SK-N-SH (cell line): Measurements from ENCODE around the gene ACER2. TPM values are rescaled to one million over a fixed set of nuclear protein-coding genes. Genes with fewer than 3 reads are reported as not detected.

ENCODE experiments used
- CTCF ChIA-PET: fragments of 300-600, 350-600 bp; formaldehyde crosslinking; extraction: SDS; loops from one replicate; lab custom pipeline; 2021; lab: Yijun Ruan, JAX
- POLR2A ChIA-PET: fragments of 350-600 bp; sonication (Branson Sonifier 250); formaldehyde crosslinking; extraction: SDS; loops from one replicate; lab custom pipeline; 2020; ENCODE audit warnings: antibody characterized with exemption, inconsistent platforms; lab: Yijun Ruan, JAX
- DNase-seq: peaks from one replicate; pipeline ENCODE4 v3.0.0; 2012
- H2AFZ ChIP-seq: fragments of 200-600 bp; sonication (generic); 2 replicates; pipeline ENCODE4 v1.8.1; 2016; ENCODE audit warnings: antibody characterized with exemption, mild to moderate bottlenecking, low read depth
- H3F3A ChIP-seq: fragments of 200-600 bp; sonication (generic); replicated peaks from 2 replicates; pipeline ENCODE3; 2016; ENCODE audit warnings: antibody characterized with exemption, mild to moderate bottlenecking; ENCODE audit not compliant: insufficient read depth
- H3K27ac ChIP-seq, 2 experiments: fragments of 200-500 bp in 1 of 2; fragments of 200-600 bp in 1 of 2; sonication (Bioruptor generic) in 1 of 2; sonication (generic), shearing (Covaris generic) in 1 of 2; 2 replicates each; pipeline versions ENCODE4 v1.5.1 to v1.6.1; 2014 to 2016; ENCODE audit warnings: low read depth in 2 of 2, inconsistent platforms in 1 of 2, low read length in 1 of 2, mild to moderate bottlenecking in 1 of 2, mixed read lengths in 1 of 2
- H3K27me3 ChIP-seq: fragments of 200-600 bp; sonication (generic), shearing (Covaris generic); 2 replicates; pipeline ENCODE4 v1.6.1; 2016; ENCODE audit warnings: mixed run types; ENCODE audit not compliant: insufficient read depth
- H3K36me3 ChIP-seq, 2 experiments: fragments of 200-500 bp in 1 of 2; fragments of 200-600 bp in 1 of 2; sonication (Bioruptor generic) in 1 of 2; sonication (generic) in 1 of 2; replicated peaks in 1 of 2; 2 replicates each; pipeline versions ENCODE3 to v1.5.1; 2014 to 2016; ENCODE audit warnings: low read length in 1 of 2, mild to moderate bottlenecking in 1 of 2; ENCODE audit not compliant: insufficient read depth in 2 of 2, control insufficient read depth in 1 of 2
- H3K4me1 ChIP-seq, 2 experiments: fragments of 200-500 bp in 1 of 2; fragments of 200-600 bp in 1 of 2; sonication (Bioruptor generic) in 1 of 2; sonication (generic), shearing (Covaris generic) in 1 of 2; 2 replicates each; pipeline versions ENCODE4 v1.5.1 to v1.6.1; 2014 to 2016; ENCODE audit warnings: low read depth in 1 of 2, low read length in 1 of 2, mixed run types in 1 of 2; ENCODE audit not compliant: insufficient read depth in 2 of 2, control insufficient read depth in 1 of 2
- H3K4me2 ChIP-seq: fragments of 200-600 bp; sonication (generic), shearing (Covaris generic); 2 replicates; pipeline ENCODE4 v1.6.1; 2017; ENCODE audit warnings: mixed run types
- H3K4me3 ChIP-seq, 2 experiments: fragments of 200-500 bp in 1 of 2; fragments of 200-600 bp in 1 of 2; sonication (Bioruptor generic) in 1 of 2; sonication (generic), shearing (Covaris generic) in 1 of 2; 2 replicates each; pipeline versions ENCODE4 v1.5.1 to v1.8.1; 2014 to 2016; ENCODE audit warnings: low read depth in 2 of 2, inconsistent platforms in 1 of 2, low read length in 1 of 2, mild to moderate bottlenecking in 1 of 2, mixed read lengths in 1 of 2, moderate library complexity in 1 of 2
- H3K79me2 ChIP-seq: fragments of 200-600 bp; sonication (generic); 2 replicates; pipeline ENCODE4 v1.8.1; 2017; ENCODE audit warnings: mild to moderate bottlenecking; ENCODE audit not compliant: insufficient read depth
- H3K9ac ChIP-seq: fragments of 200-600 bp; sonication (generic); 2 replicates; pipeline ENCODE4 v1.6.1; 2017; ENCODE audit warnings: mixed run types
- H3K9me2 ChIP-seq: fragments of 200-600 bp; sonication (generic); 2 replicates; pipeline ENCODE4 v1.6.1; 2017; ENCODE audit warnings: mixed run types
- H3K9me3 ChIP-seq: fragments of 200-600 bp; sonication (generic); 2 replicates; pipeline ENCODE4 v1.6.1; 2017; ENCODE audit warnings: mixed run types, mild to moderate bottlenecking, moderate library complexity
- H4K20me1 ChIP-seq: fragments of 200-600 bp; sonication (generic); 2 replicates; pipeline ENCODE4 v1.6.1; 2017; ENCODE audit warnings: mild to moderate bottlenecking, mixed run types; ENCODE audit not compliant: insufficient read depth
- ELF1 ChIP-seq: IDR thresholded peaks from 2 replicates; pipeline ENCODE4 v1.4.0; 2012
- EZH2phosphoT487 ChIP-seq: fragments of 200-600 bp; sonication (generic); IDR thresholded peaks from 2 replicates; pipeline ENCODE4 v1.6.1; 2017; ENCODE audit warnings: low read depth, mixed run types, mild to moderate bottlenecking, antibody characterized with exemption, moderate library complexity, borderline replicate concordance
- FOSL2 ChIP-seq: IDR thresholded peaks from 2 replicates; pipeline ENCODE4 v1.4.0; 2012; ENCODE audit warnings: low read depth, mild to moderate bottlenecking, moderate library complexity, borderline replicate concordance
- FOXJ3 ChIP-seq: sonication (generic); formaldehyde crosslinking; IDR thresholded peaks from 2 replicates; pipeline ENCODE4 v1.5.1; 2020; ENCODE audit warnings: mild to moderate bottlenecking, missing genetic modification reagents
- FOXM1 ChIP-seq: IDR thresholded peaks from 2 replicates; pipeline ENCODE4 v1.4.0; 2012; ENCODE audit warnings: low read depth, mild to moderate bottlenecking
- GATA2 ChIP-seq: sonication (generic); formaldehyde crosslinking; IDR thresholded peaks from 2 replicates; pipeline ENCODE4 v1.5.0; 2020; ENCODE audit warnings: mild to moderate bottlenecking, missing genetic modification reagents
- IRF3 ChIP-seq: fragments of 150-350 bp; IDR thresholded peaks from 2 replicates; pipeline ENCODE4 v1.6.1; 2016; ENCODE audit warnings: mild to moderate bottlenecking, low read depth, low read length
- JUND ChIP-seq: IDR thresholded peaks from 2 replicates; pipeline ENCODE4 v1.4.0; 2012
- MEF2A ChIP-seq: IDR thresholded peaks from 2 replicates; pipeline ENCODE4 v1.4.0; 2012; ENCODE audit warnings: low read depth, borderline replicate concordance
- MXI1 ChIP-seq: IDR thresholded peaks from 2 replicates; pipeline ENCODE4 v1.6.1; 2012; ENCODE audit warnings: mild to moderate bottlenecking, low read depth, low read length, improper control_type of control experiment
- POLR2AphosphoS5 ChIP-seq: IDR thresholded peaks from 2 replicates; pipeline ENCODE4 v1.6.1; 2012; ENCODE audit warnings: low read depth, low read length
- RCOR1 ChIP-seq: fragments of 150-350 bp; IDR thresholded peaks from 2 replicates; pipeline ENCODE4 v1.6.1; 2017; ENCODE audit warnings: antibody characterized with exemption, low read length
- RFX5 ChIP-seq: IDR thresholded peaks from 2 replicates; pipeline ENCODE4 v1.6.1; 2012; ENCODE audit warnings: mild to moderate bottlenecking, improper control_type of control experiment, low read length
- RXRA ChIP-seq: IDR thresholded peaks from 2 replicates; pipeline ENCODE4 v1.4.0; 2012; ENCODE audit warnings: low read depth, mild to moderate bottlenecking, borderline replicate concordance
- SIN3A ChIP-seq: IDR thresholded peaks from 2 replicates; pipeline ENCODE4 v1.6.1; 2012; ENCODE audit warnings: low read depth, mild to moderate bottlenecking, low read length, moderate library complexity, borderline replicate concordance
- TAF1 ChIP-seq: IDR thresholded peaks from 2 replicates; pipeline ENCODE4 v1.6.1; 2012; ENCODE audit warnings: low read depth, mild to moderate bottlenecking, low read length, moderate library complexity, borderline replicate concordance
- TEAD4 ChIP-seq: IDR thresholded peaks from 2 replicates; pipeline ENCODE4 v1.4.0; 2012; ENCODE audit warnings: mild to moderate bottlenecking, borderline replicate concordance; ENCODE audit not compliant: insufficient read depth
- YY1 ChIP-seq: IDR thresholded peaks from 2 replicates; pipeline ENCODE4 v1.4.0; 2012; ENCODE audit warnings: low read depth, mild to moderate bottlenecking
- WGBS: methylation state at CpG from one replicate; pipeline ENCODE4 v1.1.6; 2017; ENCODE audit warnings: low lambda C conversion rate; 5-methylcytosine and 5-hydroxymethylcytosine counted together
- polyA plus RNA-seq, 3 experiments: library from polyadenylated mRNA; depleted of rRNA; stranded (reverse); fragments of >200 nt; gene quantifications; 2 replicates each; pipeline ENCODE4 v1.2.3, GENCODE V29; 2012
- TF ChIP-seq, protein P1 (sequence below): fragments of 150-350 bp; IDR thresholded peaks from 2 replicates; pipeline ENCODE4 v1.6.1; 2017; ENCODE audit warnings: antibody characterized with exemption, low read length, low read depth, borderline replicate concordance
- TF ChIP-seq, protein P2 (sequence below): fragments of 200-600 bp; sonication (generic); IDR thresholded peaks from 2 replicates; pipeline ENCODE4 v1.6.1; 2017; ENCODE audit warnings: antibody characterized with exemption, mild to moderate bottlenecking, moderate library complexity

Gene ACER2
- polyA plus RNA-seq, 1 of the 3 experiments (the other 2 are of a cell fraction), result 1.3 TPM

- TF ChIP-seq YY1, result no peak
- TF ChIP-seq, protein P1, sequence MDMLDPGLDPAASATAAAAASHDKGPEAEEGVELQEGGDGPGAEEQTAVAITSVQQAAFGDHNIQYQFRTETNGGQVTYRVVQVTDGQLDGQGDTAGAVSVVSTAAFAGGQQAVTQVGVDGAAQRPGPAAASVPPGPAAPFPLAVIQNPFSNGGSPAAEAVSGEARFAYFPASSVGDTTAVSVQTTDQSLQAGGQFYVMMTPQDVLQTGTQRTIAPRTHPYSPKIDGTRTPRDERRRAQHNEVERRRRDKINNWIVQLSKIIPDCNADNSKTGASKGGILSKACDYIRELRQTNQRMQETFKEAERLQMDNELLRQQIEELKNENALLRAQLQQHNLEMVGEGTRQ, result no peak
These were observed 31.9 kb upstream of the ACER2 start (continued) for GRCh38 chr9:19376931-19377330.

DNA sequence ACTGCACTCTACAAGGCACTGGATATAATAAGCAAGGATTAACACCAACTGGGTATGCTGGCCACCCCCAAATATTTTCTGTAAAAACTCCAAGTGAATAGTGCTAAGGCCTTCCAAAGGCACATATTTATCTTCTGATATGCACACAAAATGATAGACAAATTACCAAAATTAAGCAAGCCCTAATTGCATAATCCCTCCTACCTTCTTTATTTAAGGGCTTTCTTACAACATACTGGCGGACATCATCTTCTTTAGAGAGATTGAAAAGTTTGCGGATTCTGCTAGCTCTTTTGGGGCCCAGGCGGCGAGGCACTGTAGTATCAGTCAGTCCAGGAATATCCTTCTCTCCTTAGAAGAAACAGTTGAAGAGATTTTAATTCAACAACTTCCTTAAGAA is 30.6 kb upstream of the ACER2 start:
- POLR2A ChIA-PET, result interaction anchor here (0.6 kb wide), 1 partner anchor 311 kb away, joined by 3 read pairs; no protein-coding TSS in a partner anchor
- Histone ChIP-seq H3K27ac (peak overlapping the region in 1 of 2 experiments; percentile 91; a peak in 3 of 4 replicates), H3K4me2 (peak overlapping the region; percentile 90), H3K36me3 (peaks cover 61 to 65% of the 10 kb centered on the region in 2 experiments), H3K9me2 (no peaks in the 10 kb centered on the region), H3K27me3 (no peaks in the 10 kb centered on the region), H3K4me1 (peaks cover 13 to 20% of the 10 kb centered on the region in 2 experiments), H3K9ac (peak overlapping the region; percentile 95; the same call in 1 of the 2 replicates), H3K79me2 (peaks cover 49% of the 10 kb centered on the region), H2AFZ (no peak overlapping the region), H3K9me3 (no peaks in the 10 kb centered on the region; the same call in 1 of the 2 replicates), H3K4me3 (peak overlapping the region; percentile 87 to 92), H3F3A (peaks cover 73% of the 10 kb centered on the region), H4K20me1 (peaks cover 39% of the 10 kb centered on the region)
- 71% methylated on average over 4 of the region's 4 CpGs for WGBS
- TF ChIP-seq MXI1, result no peak
- no peak for TF ChIP-seq SIN3A
- TF ChIP-seq RXRA, result no peak
- no peak for TF ChIP-seq FOXM1
- no peak for TF ChIP-seq FOSL2
- TF ChIP-seq ELF1, result no peak
- TF ChIP-seq, protein P1, result no peak
- TF ChIP-seq IRF3, result no peak
- TF ChIP-seq JUND, result no peak
- no peak for TF ChIP-seq RFX5
- TF ChIP-seq RCOR1, result no peak
- no peak for TF ChIP-seq POLR2AphosphoS5
- TF ChIP-seq MEF2A, result no peak
- TF ChIP-seq, protein P2, sequence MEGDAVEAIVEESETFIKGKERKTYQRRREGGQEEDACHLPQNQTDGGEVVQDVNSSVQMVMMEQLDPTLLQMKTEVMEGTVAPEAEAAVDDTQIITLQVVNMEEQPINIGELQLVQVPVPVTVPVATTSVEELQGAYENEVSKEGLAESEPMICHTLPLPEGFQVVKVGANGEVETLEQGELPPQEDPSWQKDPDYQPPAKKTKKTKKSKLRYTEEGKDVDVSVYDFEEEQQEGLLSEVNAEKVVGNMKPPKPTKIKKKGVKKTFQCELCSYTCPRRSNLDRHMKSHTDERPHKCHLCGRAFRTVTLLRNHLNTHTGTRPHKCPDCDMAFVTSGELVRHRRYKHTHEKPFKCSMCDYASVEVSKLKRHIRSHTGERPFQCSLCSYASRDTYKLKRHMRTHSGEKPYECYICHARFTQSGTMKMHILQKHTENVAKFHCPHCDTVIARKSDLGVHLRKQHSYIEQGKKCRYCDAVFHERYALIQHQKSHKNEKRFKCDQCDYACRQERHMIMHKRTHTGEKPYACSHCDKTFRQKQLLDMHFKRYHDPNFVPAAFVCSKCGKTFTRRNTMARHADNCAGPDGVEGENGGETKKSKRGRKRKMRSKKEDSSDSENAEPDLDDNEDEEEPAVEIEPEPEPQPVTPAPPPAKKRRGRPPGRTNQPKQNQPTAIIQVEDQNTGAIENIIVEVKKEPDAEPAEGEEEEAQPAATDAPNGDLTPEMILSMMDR, result no peak
- no peak for TF ChIP-seq TEAD4
- no peak for TF ChIP-seq FOXJ3
- TF ChIP-seq GATA2, result no peak
- no peak for TF ChIP-seq EZH2phosphoT487
- TF ChIP-seq TAF1, result no peak
- TF ChIP-seq YY1, result no peak
- CTCF ChIA-PET, result interaction anchor here (0.6 kb wide), 1 partner anchor 87 kb away, joined by 3 read pairs; no protein-coding TSS in a partner anchor
- DNase-seq, result no peak
